Amygdala (tissue), 56 donors: ENCODE measurements around the gene PDK1.
A peak's percentile ranks its signal among the peaks of the same experiment; 100 is the strongest.
"Not testable (repeated sequence)": the region's sequence is repeated elsewhere in the genome, so short reads cannot be mapped to it uniquely, and the experiment has no call there.

Experiments used
- DNase-seq, 56 donors: peaks; one replicate each; lab custom pipeline; 2025; lab: John Stamatoyannopoulos, UW

PDK1 gene

GRCh38 chr2:172551271-172551670 lies 4.6 kb upstream of the PDK1 start:
- DNase-seq, result no peak

DNA sequence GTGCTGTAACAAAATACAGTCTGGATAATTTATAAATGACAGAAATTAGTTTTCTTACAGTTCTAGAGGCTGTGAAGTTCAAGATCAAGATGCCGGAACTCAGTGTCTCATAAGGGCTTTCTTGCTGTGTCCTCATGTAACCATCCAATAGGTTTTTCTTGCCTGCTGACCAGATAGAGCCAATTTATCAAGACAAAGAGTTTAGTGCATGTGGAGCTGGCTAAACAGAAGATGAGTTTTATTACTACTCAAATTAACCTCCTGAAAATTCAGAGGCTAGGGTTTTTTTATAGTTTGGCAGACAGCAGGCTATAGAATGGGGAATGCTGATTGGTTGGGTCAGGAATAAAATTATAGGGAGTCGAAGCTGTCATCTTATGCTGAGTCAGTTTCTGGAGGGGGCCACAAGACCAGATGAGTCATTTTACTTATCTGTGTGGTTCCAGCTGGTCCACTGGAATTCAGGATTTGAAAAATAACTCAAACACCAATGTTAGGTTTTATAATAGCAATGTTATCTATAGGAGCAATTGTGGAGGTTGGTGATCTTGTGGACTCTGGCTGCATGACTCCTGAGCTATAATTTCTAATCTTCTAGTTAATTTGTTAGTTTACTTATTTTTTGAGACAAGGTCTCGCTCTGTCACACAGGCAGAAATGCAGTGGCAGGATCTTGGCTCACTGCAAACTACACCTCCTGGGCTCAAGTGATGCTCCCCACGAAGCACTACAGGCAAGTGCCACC lies 3.2 kb upstream of the PDK1 start:
- no peak for DNase-seq

DNA sequence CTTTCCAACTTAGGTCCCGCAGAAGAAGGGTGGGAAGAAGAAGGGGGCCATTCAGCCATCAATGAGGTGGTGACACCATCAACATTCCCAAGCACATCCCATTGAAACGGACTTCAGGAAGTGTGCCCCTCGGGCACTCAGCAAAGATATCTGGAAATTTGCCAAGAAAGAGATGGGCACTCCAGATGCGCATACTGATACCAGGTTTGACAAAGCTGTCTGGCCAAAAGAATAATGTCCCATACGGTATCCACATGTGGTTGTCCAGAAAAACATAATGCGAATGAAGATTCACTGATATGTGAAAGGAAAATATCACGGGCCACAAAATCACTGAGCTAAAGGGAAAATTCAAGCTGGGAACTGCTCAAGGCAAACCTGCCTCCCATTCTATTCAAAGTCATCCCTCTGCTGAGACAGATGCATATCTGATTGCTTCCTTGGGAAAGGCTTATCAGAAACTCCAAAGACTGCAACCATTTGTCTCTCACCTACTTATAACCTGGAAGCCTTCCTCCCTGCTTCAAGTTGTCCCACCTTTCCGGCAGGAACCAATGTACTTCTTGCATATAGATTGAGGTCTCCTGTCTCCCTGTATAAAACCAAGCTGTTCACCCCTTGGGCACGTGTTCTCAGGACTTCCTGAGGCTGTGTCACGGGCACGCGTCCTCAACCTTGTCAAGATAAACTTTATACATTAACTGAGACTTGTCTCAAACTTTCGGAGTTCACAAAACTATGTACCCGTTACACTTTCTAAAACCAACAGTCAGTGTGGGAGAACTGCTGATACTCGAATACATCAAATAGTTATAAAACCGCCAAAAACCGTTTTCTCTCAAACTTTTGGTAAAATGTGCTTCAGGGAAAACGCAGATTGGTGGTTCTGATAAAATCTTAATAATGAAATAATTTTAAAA lies 1.3 kb upstream of the PDK1 start:
- no peak for DNase-seq

- no peak for DNase-seq
Observed at GRCh38 chr2:172555272-172555521, 693 bp upstream of the PDK1 start.

GRCh38 chr2:172556284-172557033 lies 569 bp downstream of the PDK1 start:
- peak in 23 of 56 donors; percentile 6 to 58 (median 30) for DNase-seq

DNA sequence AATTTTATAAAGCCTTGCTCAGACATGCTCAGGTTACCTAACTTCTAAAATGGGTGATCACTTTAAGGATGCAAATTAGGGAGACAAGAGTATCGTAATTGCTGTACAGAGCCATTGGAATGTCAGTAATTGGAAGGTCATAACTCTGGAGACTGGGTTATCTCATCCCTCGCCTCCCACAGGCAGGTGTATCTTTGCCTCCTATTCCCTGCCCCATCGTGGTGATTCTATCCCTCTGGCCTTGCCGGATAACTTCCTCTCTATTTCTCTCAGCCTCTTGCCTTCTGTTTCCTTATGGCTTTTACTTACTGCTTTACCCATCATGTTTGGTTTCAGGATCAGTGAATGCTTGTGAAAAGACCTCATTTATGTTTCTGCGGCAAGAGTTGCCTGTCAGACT lies 2.5 kb downstream of the PDK1 start:
- DNase-seq, result no peak

GRCh38 chr2:172560721-172561120 lies 4.8 kb downstream of the PDK1 start:
- DNase-seq, result no peak

DNA sequence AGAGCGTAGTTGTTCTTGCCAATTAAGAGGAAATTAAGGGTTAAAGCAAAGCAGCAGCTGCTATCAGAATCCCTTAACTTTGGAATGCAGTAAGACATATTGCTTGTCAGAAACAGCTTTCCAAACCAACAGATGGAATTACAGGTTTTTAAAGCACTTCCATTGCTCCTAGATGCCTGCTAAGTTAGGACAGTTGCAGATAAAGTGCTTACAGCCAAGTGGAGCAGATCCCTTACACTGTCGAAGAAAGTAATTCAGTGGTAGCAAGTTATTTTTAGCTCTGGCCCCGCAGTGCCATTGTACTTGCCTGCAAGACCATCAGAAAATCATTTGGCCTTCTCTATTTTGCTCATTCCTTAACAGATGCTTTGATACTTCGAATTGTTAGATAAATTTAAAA lies 5.4 kb downstream of the PDK1 start:
- peak in 1 of 56 donors; percentile 4 for DNase-seq

- DNase-seq, result no peak
Observed at GRCh38 chr2:172562298-172562697, 6.4 kb downstream of the PDK1 start.

DNA sequence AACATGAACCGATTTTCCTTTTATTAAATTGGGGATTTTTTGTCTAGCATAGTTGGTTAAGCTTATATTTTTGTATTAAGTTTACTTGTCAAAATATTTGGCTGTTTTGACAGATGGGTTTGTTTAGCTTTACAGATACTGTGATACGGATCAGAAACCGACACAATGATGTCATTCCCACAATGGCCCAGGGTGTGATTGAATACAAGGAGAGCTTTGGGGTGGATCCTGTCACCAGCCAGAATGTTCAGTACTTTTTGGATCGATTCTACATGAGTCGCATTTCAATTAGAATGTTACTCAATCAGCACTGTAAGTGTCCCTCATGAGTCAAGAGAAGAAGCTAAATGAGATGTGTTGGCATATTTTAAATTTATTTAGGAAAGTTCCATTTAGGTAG lies 8.5 kb downstream of the PDK1 start:
- peak in 1 of 56 donors; percentile 14 for DNase-seq

DNA sequence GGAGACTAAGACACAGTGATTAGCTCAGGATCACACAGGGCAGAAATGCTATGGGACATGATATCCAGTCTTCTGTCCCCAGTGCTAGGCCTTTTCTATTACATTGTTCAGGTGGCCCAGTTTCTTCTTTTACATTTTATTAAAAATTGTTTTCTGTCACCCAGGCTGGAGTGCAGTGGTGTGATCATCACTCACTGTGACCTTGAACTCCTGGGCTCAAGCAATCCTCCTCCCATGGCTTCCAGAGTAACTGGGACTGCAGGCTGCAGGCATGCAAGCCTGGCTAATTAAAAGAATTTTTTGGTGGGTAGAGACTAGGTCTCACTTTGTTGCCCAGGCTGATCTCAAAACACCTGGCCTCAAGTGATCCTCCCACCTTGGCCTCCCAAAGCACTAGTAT lies 15.4 kb downstream of the PDK1 start:
- no peak for DNase-seq

GRCh38 chr2:172572981-172573380 lies 17.1 kb downstream of the PDK1 start:
- DNase-seq, result no peak

DNA sequence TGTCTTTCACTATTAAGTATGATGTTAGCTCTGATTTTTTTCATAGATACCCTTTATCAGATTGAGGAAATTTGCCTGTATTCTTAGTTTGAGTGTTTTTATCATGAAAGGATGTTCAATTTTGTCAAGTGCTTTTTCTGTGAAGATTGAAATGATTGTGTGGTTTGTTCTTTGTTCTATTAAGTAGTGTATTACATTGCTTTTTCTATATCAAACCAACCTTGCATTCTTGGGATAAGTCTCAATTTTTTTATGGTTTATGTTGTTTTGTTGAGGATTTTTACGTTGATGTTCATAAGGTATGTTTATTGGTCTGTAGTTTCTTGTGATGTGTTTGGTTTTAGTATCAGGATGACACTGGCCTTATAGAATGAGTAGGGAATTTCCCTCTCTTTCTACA lies 19.1 kb downstream of the PDK1 start:
- DNase-seq, result no peak

GRCh38 chr2:172578054-172578453 lies 22.2 kb downstream of the PDK1 start:
- no peak for DNase-seq

GRCh38 chr2:172578860-172579512 lies 23.1 kb downstream of the PDK1 start:
- no peak for DNase-seq

DNA sequence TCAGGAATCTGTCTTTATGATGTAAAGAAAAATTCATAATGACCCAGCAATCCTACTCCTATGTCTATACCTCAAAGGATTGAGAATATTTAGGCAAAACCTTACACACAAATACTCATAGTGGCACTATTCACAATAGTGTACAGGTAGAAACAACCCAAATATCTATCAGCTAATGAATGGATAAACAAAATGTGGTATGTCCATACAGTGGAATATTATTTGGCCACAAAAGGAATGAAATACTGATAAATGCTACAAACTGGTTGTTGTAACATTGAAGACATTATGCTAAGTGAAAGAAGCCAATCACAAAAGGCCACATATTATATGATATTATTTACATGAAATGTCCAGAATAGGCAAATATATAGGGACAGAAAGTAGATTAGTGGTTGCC lies 24.7 kb downstream of the PDK1 start:
- DNase-seq, result no peak

DNA sequence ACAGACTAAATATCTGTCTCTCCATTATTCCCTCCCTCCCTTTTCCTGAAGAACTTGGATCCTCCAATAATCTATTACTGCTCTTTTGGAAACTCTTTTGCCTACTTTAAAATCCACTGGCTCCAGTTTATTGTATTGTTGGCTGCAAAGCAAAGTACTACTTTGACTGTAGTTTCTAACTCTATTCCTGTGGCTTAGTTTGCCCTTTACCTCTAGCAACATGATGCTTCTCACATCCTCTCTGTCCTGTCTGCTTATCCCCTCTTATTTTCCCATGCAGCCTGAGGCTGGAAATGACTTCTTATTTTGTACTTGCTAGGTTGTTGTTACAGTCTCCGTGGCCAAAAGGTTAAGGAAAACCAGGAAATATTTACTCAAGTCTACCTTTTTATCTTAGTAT lies 26.8 kb downstream of the PDK1 start:
- DNase-seq, result no peak

GRCh38 chr2:172586245-172586891 lies 30.5 kb downstream of the PDK1 start:
- DNase-seq, result no peak

DNA sequence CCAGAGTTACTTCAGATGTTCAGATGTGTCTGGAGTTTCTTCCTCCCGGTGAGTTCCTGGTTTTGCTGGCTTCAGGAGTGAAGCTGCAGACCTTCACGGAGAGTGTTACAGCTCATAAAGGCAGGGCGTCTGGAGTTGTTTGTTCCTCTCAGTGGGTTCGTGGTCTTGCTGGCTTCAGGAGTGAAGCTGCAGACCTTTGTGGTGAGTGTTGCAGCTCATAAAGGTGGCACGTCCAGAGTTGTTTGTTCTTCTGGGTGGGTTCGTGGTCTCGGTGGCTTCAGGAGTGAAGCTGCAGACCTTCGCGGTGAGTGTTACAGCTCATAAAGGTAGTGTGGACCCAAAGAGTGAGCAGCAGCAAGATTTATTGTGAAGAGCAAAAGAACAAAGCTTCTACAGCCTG lies 31.3 kb downstream of the PDK1 start:
- DNase-seq, result not testable (repeated sequence)

DNA sequence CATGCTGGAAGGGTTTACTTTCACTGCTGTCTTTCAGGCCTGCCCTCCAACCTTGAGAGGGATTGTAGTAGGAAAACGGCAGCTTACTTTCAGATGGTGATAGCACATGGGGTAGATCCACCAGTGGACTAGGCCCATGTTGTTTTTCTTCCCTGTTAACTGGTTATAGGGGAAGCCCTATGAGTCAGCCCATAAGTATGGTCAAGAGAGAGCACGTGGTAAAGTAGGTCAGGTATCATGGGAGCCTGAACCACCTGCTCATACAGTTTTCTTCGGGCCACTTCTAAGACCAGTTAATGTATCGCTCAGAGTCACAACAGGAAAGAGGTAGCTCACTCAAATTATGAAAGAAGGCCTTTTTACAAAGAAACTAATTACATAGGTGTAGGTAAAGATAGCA lies 33.0 kb downstream of the PDK1 start:
- DNase-seq, result no peak
